Ovary (tissue), 9 donors: ENCODE measurements around the gene LELP1. TPM values are rescaled to one million over a fixed set of nuclear protein-coding genes. Genes with fewer than 3 reads are reported as not detected.

ENCODE experiments used
- DNase-seq, 5 donors: peaks; one replicate each; pipeline ENCODE4 v3.0.0-alpha.2; 2019 to 2020
- H3K27ac ChIP-seq, 2 donors: fragments of 200-600 bp; one replicate each; pipeline versions ENCODE4 v1.5.1 to v1.8.0; 2019 to 2022
- H3K27me3 ChIP-seq: fragments of 200-600 bp; one replicate; pipeline ENCODE4 v1.8.0; 2022
- H3K36me3 ChIP-seq: fragments of 200-600 bp; sonication (generic); one replicate; pipeline ENCODE4 v1.5.1; 2019
- H3K4me1 ChIP-seq: one replicate; pipeline ENCODE4 v1.8.1; 2013; ENCODE audit warnings: mild to moderate bottlenecking, moderate library complexity; ENCODE audit not compliant: insufficient read depth
- H3K4me3 ChIP-seq: fragments of 200-600 bp; sonication (generic); one replicate; pipeline ENCODE4 v1.5.1; 2017
- H3K9me3 ChIP-seq, 2 donors: fragments of 200-600 bp in 1 of 2; sonication (generic) in 1 of 2; one replicate each; pipeline versions ENCODE4 v1.5.1 to v1.8.1; 2013 to 2019; ENCODE audit warnings: mild to moderate bottlenecking in 1 of 2, moderate library complexity in 1 of 2
- CTCF ChIP-seq, 3 donors: fragments of 450-650 bp in 2 of 3; fragments of 200-600 bp in 1 of 3; IDR thresholded peaks; one replicate each; pipeline versions ENCODE4 v1.5.1 to v1.8.0; 2016 to 2022; ENCODE audit warnings: antibody characterized with exemption in 3 of 3, mild to moderate bottlenecking in 1 of 3
- EP300 ChIP-seq: sonication (generic); formaldehyde crosslinking; IDR thresholded peaks from one replicate; pipeline ENCODE4 v1.6.1; 2017; ENCODE audit warnings: antibody characterized with exemption
- POLR2A ChIP-seq: fragments of 450-650 bp; IDR thresholded peaks from one replicate; pipeline ENCODE4 v1.6.1; 2017; ENCODE audit warnings: antibody characterized with exemption, mild to moderate bottlenecking, moderate library complexity
- WGBS, 3 donors: extraction: QIAGEN DNeasy Blood & Tissue Kit in 1 of 3; methylation state at CpG; one replicate each; pipeline versions ENCODE4 v1.1.5 to v1.1.7; 2013 to 2017; 5-methylcytosine and 5-hydroxymethylcytosine counted together
- intact Hi-C, 4 donors: fragments of 100-400 bp; cut with DNase I; formaldehyde crosslinking; loops; one replicate each; pipeline versions ENCODE4 v1.11.0 to v1.15.1; 2022 to 2023
- polyA plus RNA-seq, 2 donors: library from polyadenylated mRNA; stranded (reverse); fragments of 200-250 nt in 1 of 2; fragments of 350-450 nt in 1 of 2; fragmentation: Illumina TruSeq in 1 of 2; extraction: RNeasy Lipid Tissue Mini Kit (QIAGEN cat#74804) in 1 of 2; gene quantifications; one replicate each; pipeline ENCODE4 v1.2.3, GENCODE V29; 2013 to 2014
- total RNA-seq, 7 donors: library from RNA; depleted of rRNA in 2 of 7; stranded (reverse); fragments of >200 nt in 2 of 7; fragmentation: NEBNext Ultra II Directional in 3 of 7; extraction: Animal tissue kit (Norgen Biotek cat#: 25700) in 3 of 7; gene quantifications; one replicate each; pipeline versions ENCODE4 v1.1.0 to v1.2.4, GENCODE V29; 2016 to 2023
- donor health status: DM: no; HTN: no; CAD: no; lungs with moderate emphysema.
- donor health status: DM: no; HTN: no; CAD: no.
- donor health status: Bipolar disorder and iron deficiency.
- donor health status: DM: yes; HTN: yes; CAD: no.
- donor health status: DM: no; HTN: no; CAD: no.
- donor health status: DM: yes; HTN: yes; CAD: no.

The LELP1 gene
- total and polyA plus RNA-seq, 9 donors: not detected

DNA sequence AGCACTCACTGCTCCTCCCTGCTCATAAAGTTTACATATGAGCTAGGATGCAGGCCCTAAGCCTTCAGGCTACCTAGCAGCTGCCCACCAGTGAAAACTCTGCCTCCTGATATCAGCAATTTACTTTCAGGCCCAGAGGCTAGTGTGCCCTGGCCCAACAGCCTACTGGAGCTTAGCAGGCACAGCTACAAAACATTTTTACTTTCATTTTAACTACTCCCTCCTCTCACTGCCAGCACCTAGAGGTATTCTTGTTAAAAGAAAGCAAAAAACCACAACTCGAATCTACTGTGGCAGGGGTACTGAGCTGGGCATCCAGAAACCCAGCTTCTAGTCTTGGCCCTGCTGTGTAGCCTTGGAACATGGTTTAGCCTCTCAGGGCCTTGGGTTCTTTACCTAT is 50.5 kb downstream of the LELP1 start:
- no peaks in the 10 kb centered on the region for H3K27me3 ChIP-seq
- no peaks in the 10 kb centered on the region for H3K4me1 ChIP-seq
- WGBS, 3 donors: 41 to 68% (median 45%) methylated on average over 1 of the region's 1 CpG
- DNase-seq: no peak
- no peak for TF ChIP-seq POLR2A
- no peak for TF ChIP-seq EP300
- no peak for TF ChIP-seq CTCF (IDR thresholded peaks at IDR 0.05)
- no peak overlapping the region for H3K4me3 ChIP-seq
- H3K27ac ChIP-seq: no peak overlapping the region
- H3K36me3 ChIP-seq: no peaks in the 10 kb centered on the region
- intact Hi-C loops: no loop called here
- no peaks in the 10 kb centered on the region for H3K9me3 ChIP-seq

Other genes with a start within 250 kb of the LELP1 start
- not detected for gene SPRR4, start 232.8 kb upstream of the LELP1 start, total RNA-seq
- gene SPRR4, start 232.8 kb upstream of the LELP1 start, polyA plus RNA-seq: not detected
- gene SPRR1A, start 219.3 kb upstream of the LELP1 start, total RNA-seq: not detected
- not detected for gene SPRR1A, start 219.3 kb upstream of the LELP1 start, polyA plus RNA-seq
- gene SPRR3, start 201.7 kb upstream of the LELP1 start, total RNA-seq: under 1 TPM in 1 of 7 donors, not detected in 6; 0.85 TPM
- gene SPRR3, start 201.7 kb upstream of the LELP1 start, polyA plus RNA-seq: not detected
- gene SPRR1B, start 172.2 kb upstream of the LELP1 start, total RNA-seq: not detected
- gene SPRR1B, start 172.2 kb upstream of the LELP1 start, polyA plus RNA-seq: not detected
- gene SPRR2D, start 162.3 kb upstream of the LELP1 start, total RNA-seq: under 1 TPM in 2 of 7 donors, not detected in 5; 0.32 to 0.45 TPM
- gene SPRR2D, start 162.3 kb upstream of the LELP1 start, polyA plus RNA-seq: 1 to 10 TPM in 1 of 2 donors, under 1 TPM in 1; 0.27 to 1.1 TPM
- gene SPRR2A, start 145.9 kb upstream of the LELP1 start, total RNA-seq: under 1 TPM in 2 of 7 donors, not detected in 5; 0.55 to 0.59 TPM
- under 1 TPM; 0.21 to 0.52 TPM for gene SPRR2A, start 145.9 kb upstream of the LELP1 start, polyA plus RNA-seq
- gene SPRR2B, start 131.8 kb upstream of the LELP1 start, total RNA-seq: 1 to 10 TPM in 4 of 7 donors, not detected in 3; 1.1 to 3.8 (median 1.7) TPM
- 1 to 10 TPM; 3.2 to 4.9 TPM for gene SPRR2B, start 131.8 kb upstream of the LELP1 start, polyA plus RNA-seq
- 1 to 10 TPM in 3 of 7 donors, under 1 TPM in 1, not detected in 3; 0.63 to 1.5 (median 1.2) TPM for gene SPRR2E, start 108.9 kb upstream of the LELP1 start, total RNA-seq
- gene SPRR2E, start 108.9 kb upstream of the LELP1 start, polyA plus RNA-seq: 1 to 10 TPM; 1.3 to 1.5 TPM
- 10 to 100 TPM; 12.7 to 93.3 (median 62.3) TPM for gene SPRR2F, start 89.9 kb upstream of the LELP1 start, total RNA-seq
- 100 to 1,000 TPM in 1 of 2 donors, 10 to 100 TPM in 1; 54.7 to 109 TPM for gene SPRR2F, start 89.9 kb upstream of the LELP1 start, polyA plus RNA-seq
- gene SPRR2G, start 52.5 kb upstream of the LELP1 start, total RNA-seq: not detected
- gene SPRR2G, start 52.5 kb upstream of the LELP1 start, polyA plus RNA-seq: not detected
- gene PRR9, start 14.2 kb downstream of the LELP1 start, total RNA-seq: 1 to 10 TPM in 1 of 7 donors, not detected in 6; 1.3 TPM
- under 1 TPM in 1 of 2 donors, not detected in 1; 0.13 TPM for gene PRR9, start 14.2 kb downstream of the LELP1 start, polyA plus RNA-seq
- under 1 TPM in 1 of 7 donors, not detected in 6; 0.25 TPM for gene LORICRIN, start 56.3 kb downstream of the LELP1 start, total RNA-seq
- gene LORICRIN, start 56.3 kb downstream of the LELP1 start, polyA plus RNA-seq: under 1 TPM in 1 of 2 donors, not detected in 1; 0.07 TPM
- not detected for gene PGLYRP3, start 109.5 kb downstream of the LELP1 start, total RNA-seq
- gene PGLYRP3, start 109.5 kb downstream of the LELP1 start, polyA plus RNA-seq: not detected
- not detected for gene PGLYRP4, start 145.4 kb downstream of the LELP1 start, total RNA-seq
- not detected for gene PGLYRP4, start 145.4 kb downstream of the LELP1 start, polyA plus RNA-seq
- gene S100A9, start 154.4 kb downstream of the LELP1 start, total RNA-seq: 10 to 100 TPM in 6 of 7 donors, 1 to 10 TPM in 1; 8.8 to 96.3 (median 33.2) TPM
- 10 to 100 TPM; 22.8 to 57.8 TPM for gene S100A9, start 154.4 kb downstream of the LELP1 start, polyA plus RNA-seq
- gene S100A12, start 172.2 kb downstream of the LELP1 start, total RNA-seq: 1 to 10 TPM in 3 of 7 donors, under 1 TPM in 2, not detected in 2; 0.70 to 2.4 (median 1.0) TPM
- gene S100A12, start 172.2 kb downstream of the LELP1 start, polyA plus RNA-seq: 1 to 10 TPM in 1 of 2 donors, under 1 TPM in 1; 0.80 to 1.0 TPM
- 10 to 100 TPM in 3 of 7 donors, 1 to 10 TPM in 4; 5.3 to 60.5 (median 9.1) TPM for gene S100A8, start 187.6 kb downstream of the LELP1 start, total RNA-seq
- 10 to 100 TPM in 1 of 2 donors, 1 to 10 TPM in 1; 8.3 to 19.4 TPM for gene S100A8, start 187.6 kb downstream of the LELP1 start, polyA plus RNA-seq
- gene S100A7A, start 213.1 kb downstream of the LELP1 start, total RNA-seq: not detected
- gene S100A7A, start 213.1 kb downstream of the LELP1 start, polyA plus RNA-seq: not detected